Measurements from ENCODE around the gene SNX9. TPM values are rescaled to one million over a fixed set of nuclear protein-coding genes. Genes with fewer than 3 reads are reported as not detected.

The SNX9 gene
- total RNA-seq, 1 donor from 2014 or later, result 36.0 TPM

DNA sequence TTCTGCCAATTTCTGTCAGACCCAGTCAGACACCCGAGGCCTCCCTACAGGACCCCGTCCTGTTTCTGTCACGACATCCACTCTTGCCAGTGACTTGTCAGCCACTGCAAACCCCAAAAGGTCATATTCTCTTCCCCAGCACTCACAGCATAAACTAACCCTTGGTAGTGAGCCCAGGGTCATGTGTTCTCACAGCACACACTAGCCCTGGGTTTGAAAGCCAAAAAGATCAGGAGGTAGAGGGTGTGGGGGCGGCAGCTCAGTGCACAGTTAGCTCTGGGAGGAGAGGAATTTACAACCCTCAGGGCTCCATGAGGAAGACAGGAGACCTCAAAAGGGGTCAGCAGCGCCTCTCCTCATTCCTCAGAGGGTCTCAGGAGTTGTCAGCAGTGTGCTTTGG, 9.9 kb upstream of the SNX9 start:
- no peak overlapping the region for H3K4me3 Mint-ChIP-seq (ENCODE audit: unreplicated experiment)
- H3K9me3 ChIP-seq (ENCODE audit: insufficient read depth, low read depth, low read length), result peaks cover 5% of the 10 kb centered on the region
- H3K79me2 ChIP-seq (ENCODE audit: insufficient read depth, low read length), result no peaks in the 10 kb centered on the region
- H3K36me3 ChIP-seq (ENCODE audit: insufficient read depth, low read length), result no peaks in the 10 kb centered on the region
- no peaks in the 10 kb centered on the region for H3K36me3 Mint-ChIP-seq (ENCODE audit: low read depth, unreplicated experiment)
- TF ChIP-seq EZH2 (IDR thresholded peaks at IDR 0.05; ENCODE audit: insufficient read depth, low read length), result no peak
- TF ChIP-seq, protein P1, sequence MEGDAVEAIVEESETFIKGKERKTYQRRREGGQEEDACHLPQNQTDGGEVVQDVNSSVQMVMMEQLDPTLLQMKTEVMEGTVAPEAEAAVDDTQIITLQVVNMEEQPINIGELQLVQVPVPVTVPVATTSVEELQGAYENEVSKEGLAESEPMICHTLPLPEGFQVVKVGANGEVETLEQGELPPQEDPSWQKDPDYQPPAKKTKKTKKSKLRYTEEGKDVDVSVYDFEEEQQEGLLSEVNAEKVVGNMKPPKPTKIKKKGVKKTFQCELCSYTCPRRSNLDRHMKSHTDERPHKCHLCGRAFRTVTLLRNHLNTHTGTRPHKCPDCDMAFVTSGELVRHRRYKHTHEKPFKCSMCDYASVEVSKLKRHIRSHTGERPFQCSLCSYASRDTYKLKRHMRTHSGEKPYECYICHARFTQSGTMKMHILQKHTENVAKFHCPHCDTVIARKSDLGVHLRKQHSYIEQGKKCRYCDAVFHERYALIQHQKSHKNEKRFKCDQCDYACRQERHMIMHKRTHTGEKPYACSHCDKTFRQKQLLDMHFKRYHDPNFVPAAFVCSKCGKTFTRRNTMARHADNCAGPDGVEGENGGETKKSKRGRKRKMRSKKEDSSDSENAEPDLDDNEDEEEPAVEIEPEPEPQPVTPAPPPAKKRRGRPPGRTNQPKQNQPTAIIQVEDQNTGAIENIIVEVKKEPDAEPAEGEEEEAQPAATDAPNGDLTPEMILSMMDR (IDR thresholded peaks at IDR 0.05; ENCODE audit: insufficient read depth, low read depth, low read length), result no peak
- peak; percentile 49 for DNase-seq (ENCODE audit: low read depth)
- no peak overlapping the region for H3K27ac ChIP-seq (ENCODE audit: low read depth, low read length)
- no peaks in the 10 kb centered on the region for H3K27me3 ChIP-seq (ENCODE audit: insufficient read depth, low read length)
- H3K4me1 Mint-ChIP-seq (ENCODE audit: low read depth, unreplicated experiment), result peaks cover 20% of the 10 kb centered on the region
- H2AFZ ChIP-seq (ENCODE audit: low read depth, low read length), result peak overlapping the region; percentile 20
- no peaks in the 10 kb centered on the region for H4K20me1 ChIP-seq (ENCODE audit: insufficient read depth, low read length)
- no peaks in the 10 kb centered on the region for H3K27me3 Mint-ChIP-seq (ENCODE audit: low read depth, unreplicated experiment)
- no peak overlapping the region for H3K4me3 ChIP-seq (ENCODE audit: insufficient read depth, low read depth, low read length)
- no peak for FAIRE-seq
- H3K9me3 Mint-ChIP-seq (ENCODE audit: unreplicated experiment), result peaks cover under 1% of the 10 kb centered on the region
- peaks cover 18% of the 10 kb centered on the region for H3K4me1 ChIP-seq (ENCODE audit: insufficient read depth, low read length)
- H3K4me2 ChIP-seq (ENCODE audit: low read length), result peak overlapping the region; percentile 63
- H3K9ac ChIP-seq (ENCODE audit: low read length), result peak overlapping the region; percentile 12
- H3K27ac Mint-ChIP-seq (ENCODE audit: unreplicated experiment), result peak overlapping the region; percentile 48

DNA sequence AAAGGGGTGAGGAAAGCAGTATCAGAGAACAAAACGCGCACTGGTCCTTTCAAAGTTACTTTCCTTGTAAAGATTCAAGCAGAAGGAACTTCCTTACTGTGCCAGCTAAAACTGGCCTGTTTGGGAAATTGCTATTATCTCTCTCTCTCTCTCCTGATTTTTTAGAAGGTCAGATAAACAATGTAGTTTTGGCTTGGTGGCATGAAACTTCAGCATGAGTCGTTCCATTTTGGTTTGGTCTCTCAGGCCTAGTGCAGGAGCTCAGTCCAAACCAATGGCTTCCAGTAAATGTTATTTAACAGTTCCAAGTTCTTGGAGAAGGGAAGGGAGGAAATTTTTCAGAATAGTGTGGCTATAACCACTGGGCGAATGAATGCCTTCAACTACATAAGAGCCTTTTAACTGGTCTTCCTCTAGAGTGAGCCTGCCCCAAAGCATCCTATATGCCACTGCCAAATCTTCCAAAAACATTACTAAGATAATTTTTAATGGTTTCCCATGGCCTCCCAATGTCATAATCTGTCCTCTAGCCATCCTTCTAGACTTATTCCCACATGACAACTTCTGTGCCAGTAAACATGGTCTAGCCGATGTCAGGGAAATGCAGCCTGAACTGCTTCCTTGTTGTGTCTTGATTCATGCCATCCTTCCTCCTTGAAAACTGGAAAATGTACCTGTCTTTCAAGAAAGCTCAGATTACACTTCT, 9.1 kb upstream of the SNX9 start:
- H3K9me3 Mint-ChIP-seq (ENCODE audit: unreplicated experiment), result peaks cover 3% of the 10 kb centered on the region
- H3K36me3 Mint-ChIP-seq (ENCODE audit: low read depth, unreplicated experiment), result no peaks in the 10 kb centered on the region
- Histone ChIP-seq H3K27ac (ENCODE audit: low read depth, low read length) (peak overlapping the region; percentile 0), H4K20me1 (ENCODE audit: insufficient read depth, low read length) (no peaks in the 10 kb centered on the region), H3K36me3 (ENCODE audit: insufficient read depth, low read length) (no peaks in the 10 kb centered on the region), H3K4me2 (ENCODE audit: low read length) (peak overlapping the region; percentile 63), H3K27me3 (ENCODE audit: insufficient read depth, low read length) (no peaks in the 10 kb centered on the region), H3K4me3 (ENCODE audit: insufficient read depth, low read depth, low read length) (no peak overlapping the region), H2AFZ (ENCODE audit: low read depth, low read length) (peak overlapping the region; percentile 20), H3K9ac (ENCODE audit: low read length) (peak overlapping the region; percentile 12), H3K4me1 (ENCODE audit: insufficient read depth, low read length) (peaks cover 18% of the 10 kb centered on the region), H3K9me3 (ENCODE audit: insufficient read depth, low read depth, low read length) (no peaks in the 10 kb centered on the region), H3K79me2 (ENCODE audit: insufficient read depth, low read length) (no peaks in the 10 kb centered on the region)
- DNase-seq (ENCODE audit: low read depth), result peak; percentile 92
- peak overlapping the region; percentile 48 for H3K27ac Mint-ChIP-seq (ENCODE audit: unreplicated experiment)
- peak; percentile 71 for FAIRE-seq
- peaks cover 20% of the 10 kb centered on the region for H3K4me1 Mint-ChIP-seq (ENCODE audit: low read depth, unreplicated experiment)
- no peak overlapping the region for H3K4me3 Mint-ChIP-seq (ENCODE audit: unreplicated experiment)
- no peaks in the 10 kb centered on the region for H3K27me3 Mint-ChIP-seq (ENCODE audit: low read depth, unreplicated experiment)
- no peak for TF ChIP-seq EZH2 (IDR thresholded peaks at IDR 0.05; ENCODE audit: insufficient read depth, low read length)
- TF ChIP-seq, protein P1 (IDR thresholded peaks at IDR 0.05; ENCODE audit: insufficient read depth, low read depth, low read length), result no peak

DNA sequence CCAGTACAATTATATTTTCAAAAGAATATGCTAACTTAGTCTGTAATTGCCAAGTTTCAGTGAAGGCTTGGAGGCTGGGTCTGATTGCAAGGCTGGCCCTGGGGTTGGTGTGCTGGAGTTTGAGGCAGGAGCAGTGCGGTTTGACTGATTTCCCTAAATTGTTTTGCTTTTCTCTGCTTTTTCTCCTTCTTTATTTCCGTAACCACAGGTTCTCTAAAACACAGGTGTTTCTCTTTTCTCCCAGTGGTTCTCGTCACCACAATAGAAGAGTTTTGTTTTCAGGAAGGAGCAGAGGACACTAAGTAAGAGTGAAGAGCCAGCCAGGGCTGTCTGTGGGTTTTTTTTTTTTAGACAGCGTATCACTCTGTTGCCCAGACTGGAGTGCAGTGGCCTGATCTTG, 8.2 kb upstream of the SNX9 start:
- Histone ChIP-seq H3K36me3 (ENCODE audit: insufficient read depth, low read length) (no peaks in the 10 kb centered on the region), H4K20me1 (ENCODE audit: insufficient read depth, low read length) (no peaks in the 10 kb centered on the region), H3K4me2 (ENCODE audit: low read length) (no peak overlapping the region), H3K79me2 (ENCODE audit: insufficient read depth, low read length) (no peaks in the 10 kb centered on the region), H3K27me3 (ENCODE audit: insufficient read depth, low read length) (no peaks in the 10 kb centered on the region), H2AFZ (ENCODE audit: low read depth, low read length) (no peak overlapping the region), H3K4me3 (ENCODE audit: insufficient read depth, low read depth, low read length) (no peak overlapping the region), H3K9ac (ENCODE audit: low read length) (no peak overlapping the region), H3K4me1 (ENCODE audit: insufficient read depth, low read length) (peaks cover 18% of the 10 kb centered on the region), H3K27ac (ENCODE audit: low read depth, low read length) (no peak overlapping the region), H3K9me3 (ENCODE audit: insufficient read depth, low read depth, low read length) (no peaks in the 10 kb centered on the region)
- Mint-ChIP-seq H3K27ac (ENCODE audit: unreplicated experiment) (no peak overlapping the region), H3K4me3 (ENCODE audit: unreplicated experiment) (no peak overlapping the region), H3K4me1 (ENCODE audit: low read depth, unreplicated experiment) (peaks cover 20% of the 10 kb centered on the region), H3K9me3 (ENCODE audit: unreplicated experiment) (peaks cover 3% of the 10 kb centered on the region), H3K27me3 (ENCODE audit: low read depth, unreplicated experiment) (no peaks in the 10 kb centered on the region), H3K36me3 (ENCODE audit: low read depth, unreplicated experiment) (no peaks in the 10 kb centered on the region)
- no peak for DNase-seq (ENCODE audit: low read depth)
- TF ChIP-seq, protein P1 (IDR thresholded peaks at IDR 0.05; ENCODE audit: insufficient read depth, low read depth, low read length), result no peak
- TF ChIP-seq EZH2 (IDR thresholded peaks at IDR 0.05; ENCODE audit: insufficient read depth, low read length), result no peak
- no peak for FAIRE-seq
